GM19463 (cell line): Measurements from ENCODE around the gene ZNF277.

Source experiments
- ATAC-seq: cut with Tn5 transposase; IDR thresholded peaks from one replicate; pipeline ENCODE4 v1.9.1; 2021; ENCODE audit warnings: mild to moderate bottlenecking, moderate library complexity; ENCODE audit not compliant: unreplicated experiment

ZNF277 gene

GRCh38 chr7:112338786-112339185 lies 132.3 kb downstream of the ZNF277 start:
- no peak for ATAC-seq

DNA sequence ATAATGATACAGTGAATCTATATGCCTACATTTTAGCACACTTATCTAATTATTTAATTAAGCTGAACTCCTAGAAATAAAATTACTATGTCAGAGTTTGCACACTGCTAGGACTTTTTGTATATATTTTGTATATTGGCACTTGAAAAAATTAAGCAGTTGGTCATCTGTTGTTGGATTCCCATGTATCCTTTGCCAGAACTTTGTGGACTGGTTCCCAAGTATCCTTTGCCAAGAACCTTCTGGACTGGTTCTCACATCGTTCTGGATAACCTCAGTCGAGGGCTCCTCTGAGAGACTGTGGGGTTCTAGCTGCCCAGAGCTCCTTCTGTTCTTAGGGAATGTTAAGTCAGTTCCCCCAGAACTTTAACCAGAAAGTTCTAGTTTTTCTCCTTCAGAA lies 135.0 kb downstream of the ZNF277 start:
- no peak for ATAC-seq

- ATAC-seq = no peak
These were observed 140.0 kb downstream of the ZNF277 start for GRCh38 chr7:112346381-112347060.

- ATAC-seq = no peak
These were observed 140.6 kb downstream of the ZNF277 start for GRCh38 chr7:112347088-112347487.

DNA sequence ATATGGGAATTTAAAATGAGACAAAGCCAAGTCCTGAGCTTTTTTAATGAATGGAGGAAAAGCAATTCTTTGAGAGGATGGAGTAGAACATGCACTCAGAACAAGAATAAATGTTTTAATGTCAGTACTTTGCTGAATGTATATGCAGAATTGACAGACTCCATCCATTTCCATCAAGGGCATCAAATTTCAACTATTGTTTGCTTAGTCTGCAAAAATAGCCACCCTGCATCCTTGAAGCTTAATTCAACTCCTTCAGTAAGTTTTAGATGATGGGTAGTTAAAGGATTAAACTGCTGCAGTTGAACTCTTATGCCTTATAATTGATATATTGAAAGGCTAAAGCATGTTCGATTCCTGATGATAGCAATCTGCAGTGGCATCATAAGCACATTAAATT lies 144.1 kb downstream of the ZNF277 start:
- ATAC-seq = no peak

DNA sequence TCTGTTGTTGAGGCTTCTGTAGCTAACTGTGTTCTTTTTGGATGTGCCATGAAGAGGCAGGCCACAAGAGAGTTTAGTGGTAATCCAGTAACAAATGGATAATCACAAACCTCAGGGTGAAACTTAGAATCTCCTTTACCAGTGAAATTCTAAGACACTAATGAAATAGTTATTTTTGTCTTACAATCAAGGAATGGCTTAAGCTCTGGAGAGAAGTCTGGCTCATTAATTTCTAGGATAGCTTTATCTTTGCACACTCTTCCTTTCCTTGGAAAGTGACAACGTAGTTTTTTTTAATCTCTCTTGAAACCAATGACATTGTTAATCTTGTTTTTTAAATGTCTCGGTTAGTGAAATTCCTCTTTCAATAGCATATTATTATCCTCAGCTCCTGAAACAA lies 150.1 kb downstream of the ZNF277 start:
- no peak for ATAC-seq

- ATAC-seq = no peak
These were observed 150.6 kb downstream of the ZNF277 start for GRCh38 chr7:112357136-112357535.

- ATAC-seq = no peak
These were observed 152.0 kb downstream of the ZNF277 start for GRCh38 chr7:112358513-112358912.

GRCh38 chr7:112359086-112359485 lies 152.6 kb downstream of the ZNF277 start:
- no peak for ATAC-seq

GRCh38 chr7:112360681-112361080 lies 154.2 kb downstream of the ZNF277 start:
- no peak for ATAC-seq

DNA sequence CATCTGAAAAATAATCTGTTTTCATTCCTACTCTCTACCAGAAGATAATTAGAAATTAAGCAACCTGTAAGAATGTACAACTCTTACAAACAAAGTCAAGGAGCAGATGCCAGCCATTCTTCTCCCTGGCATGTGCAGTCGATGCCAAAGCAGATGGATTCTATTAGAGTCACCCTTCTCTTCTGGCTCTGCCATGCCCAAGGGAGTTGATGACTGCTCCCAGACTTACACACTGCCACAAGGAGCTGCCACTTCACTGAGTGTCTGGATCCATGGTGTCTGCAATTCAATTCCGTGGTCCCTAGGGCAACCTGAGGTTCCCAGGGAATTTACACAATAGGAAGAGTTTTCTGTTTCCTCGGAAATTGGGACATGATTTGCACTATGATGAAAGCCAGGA lies 154.7 kb downstream of the ZNF277 start:
- no peak for ATAC-seq

DNA sequence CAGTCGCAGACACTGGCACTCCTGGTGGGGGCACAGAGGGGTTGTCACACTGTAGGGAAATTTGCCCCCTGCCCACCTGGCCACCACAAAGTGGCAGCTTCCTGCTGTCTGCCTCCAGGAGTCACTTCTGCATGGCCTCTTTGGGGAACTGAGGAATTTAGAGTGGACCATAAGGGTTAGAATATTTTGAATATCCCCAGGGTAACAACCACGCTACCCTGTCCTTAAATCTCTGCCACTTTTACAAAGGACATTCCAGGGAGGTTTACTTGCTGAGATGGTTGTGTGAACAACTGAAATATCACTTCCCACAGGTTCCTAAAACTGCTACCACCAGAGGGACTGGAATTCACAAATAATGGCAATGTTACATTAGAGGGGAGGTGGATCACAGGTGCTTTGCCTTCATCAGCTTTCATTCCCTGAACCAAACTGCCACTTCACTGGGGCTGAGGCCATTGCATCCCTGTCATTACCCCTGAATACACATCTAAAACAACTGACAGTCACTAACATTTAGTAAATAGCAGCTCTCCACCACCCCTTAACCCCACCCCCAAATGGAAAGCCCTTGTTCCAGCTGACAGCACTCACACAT lies 155.7 kb downstream of the ZNF277 start:
- no peak for ATAC-seq

- no peak for ATAC-seq
These were observed 156.2 kb downstream of the ZNF277 start for GRCh38 chr7:112362731-112363131.

- ATAC-seq = no peak
These were observed 157.9 kb downstream of the ZNF277 start for GRCh38 chr7:112364388-112364787.

GRCh38 chr7:112365551-112365950 lies 159.1 kb downstream of the ZNF277 start:
- no peak for ATAC-seq

- no peak for ATAC-seq
These were observed 160.4 kb downstream of the ZNF277 start for GRCh38 chr7:112366886-112367285.

- no peak for ATAC-seq
These were observed 163.9 kb downstream of the ZNF277 start for GRCh38 chr7:112370436-112370835.

- ATAC-seq = no peak
These were observed 165.2 kb downstream of the ZNF277 start for GRCh38 chr7:112371701-112372100.

GRCh38 chr7:112372101-112372500 lies 165.6 kb downstream of the ZNF277 start:
- ATAC-seq = no peak

- ATAC-seq = no peak
These were observed 171.1 kb downstream of the ZNF277 start for GRCh38 chr7:112377593-112377992.

DNA sequence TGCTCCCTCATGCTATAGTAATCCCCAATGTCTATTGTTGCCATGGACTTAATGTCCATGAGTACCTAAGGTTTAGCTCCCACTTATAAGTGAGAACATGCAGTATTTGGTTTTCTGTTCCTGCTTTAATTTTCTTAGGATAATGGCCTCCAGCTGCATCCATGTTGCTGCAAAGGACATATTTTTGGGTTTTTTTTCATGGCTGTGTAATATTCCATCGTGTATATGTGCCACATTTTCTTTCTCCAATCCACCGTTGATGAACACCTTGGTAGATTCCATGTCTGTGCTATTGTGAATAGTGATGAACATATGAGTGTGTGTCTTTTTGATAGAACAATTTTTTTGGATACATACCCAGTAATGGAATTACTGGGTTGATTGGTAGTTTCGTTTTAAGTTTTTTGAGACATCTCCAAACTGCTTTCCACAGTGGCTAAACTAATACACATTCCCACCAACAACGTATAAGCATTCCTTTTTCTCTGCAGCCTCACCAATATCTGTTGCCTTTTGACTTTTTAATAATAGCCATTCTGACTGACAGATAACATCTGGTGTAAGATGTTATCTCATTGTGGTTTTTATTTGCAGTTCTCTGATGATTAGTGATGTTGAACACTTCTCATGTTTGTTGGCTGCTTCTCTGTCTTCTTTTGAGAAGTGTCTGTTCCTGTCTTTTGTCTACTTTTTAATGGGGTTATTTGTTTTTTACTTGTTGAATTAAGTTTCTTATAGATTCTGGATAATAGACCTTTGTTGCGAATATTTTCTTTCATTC lies 175.0 kb downstream of the ZNF277 start:
- no peak for ATAC-seq
